Renal pelvis (tissue), 4 donors: ENCODE measurements around the gene NDOR1. TPM values are rescaled to one million over a fixed set of nuclear protein-coding genes. Genes with fewer than 3 reads are reported as not detected.
"Not testable (repeated sequence)": the region's sequence is repeated elsewhere in the genome, so short reads cannot be mapped to it uniquely, and the experiment has no call there.

Experiments used
- DNase-seq: peaks from one replicate; pipeline ENCODE4 v3.0.0-alpha.2; 2013
- polyA plus RNA-seq, 3 donors: library from polyadenylated mRNA; unstranded; fragments of 120-200 nt; gene quantifications; one replicate each; pipeline ENCODE4 v1.2.1, GENCODE V29; 2013; ENCODE audit not compliant: insufficient read length in 3 of 3

Gene NDOR1
- polyA plus RNA-seq, 3 donors = 13.3 to 18.9 (median 17.2) TPM

DNA sequence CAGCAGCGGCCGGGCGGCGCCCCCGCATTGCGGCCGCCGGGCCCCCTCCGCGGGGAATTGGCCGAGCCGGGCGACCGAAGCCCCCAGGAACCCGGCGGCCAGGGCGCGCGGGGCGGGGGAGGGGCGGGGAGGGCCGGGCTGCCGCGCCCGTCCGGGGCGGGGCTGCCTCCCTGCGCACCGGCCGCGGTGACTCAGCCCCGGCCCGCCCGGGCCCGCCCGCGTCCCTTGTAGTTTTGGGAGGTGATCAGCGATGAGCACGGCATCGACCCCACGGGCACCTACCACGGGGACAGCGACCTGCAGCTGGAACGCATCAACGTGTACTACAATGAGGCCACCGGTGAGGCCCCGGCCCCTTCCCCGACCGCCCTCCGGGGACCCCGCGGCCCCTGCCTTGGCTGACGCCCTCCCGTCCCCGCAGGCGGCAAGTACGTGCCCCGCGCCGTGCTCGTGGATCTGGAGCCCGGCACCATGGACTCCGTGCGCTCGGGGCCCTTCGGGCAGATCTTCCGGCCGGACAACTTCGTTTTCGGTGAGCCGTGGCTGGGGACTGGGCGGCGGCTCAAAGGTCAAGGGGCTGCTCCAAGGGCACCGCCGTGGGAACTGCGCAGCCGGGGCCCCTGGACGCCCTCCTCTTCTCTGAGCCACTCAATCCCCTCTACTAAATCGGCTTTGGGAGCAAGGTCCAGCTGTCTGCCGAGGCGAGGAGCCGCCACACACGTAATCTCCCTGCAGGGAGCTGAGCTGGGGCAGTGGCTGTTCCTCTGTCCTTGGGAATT is 36.2 kb downstream of the NDOR1 start:
- DNase-seq = no peak

DNA sequence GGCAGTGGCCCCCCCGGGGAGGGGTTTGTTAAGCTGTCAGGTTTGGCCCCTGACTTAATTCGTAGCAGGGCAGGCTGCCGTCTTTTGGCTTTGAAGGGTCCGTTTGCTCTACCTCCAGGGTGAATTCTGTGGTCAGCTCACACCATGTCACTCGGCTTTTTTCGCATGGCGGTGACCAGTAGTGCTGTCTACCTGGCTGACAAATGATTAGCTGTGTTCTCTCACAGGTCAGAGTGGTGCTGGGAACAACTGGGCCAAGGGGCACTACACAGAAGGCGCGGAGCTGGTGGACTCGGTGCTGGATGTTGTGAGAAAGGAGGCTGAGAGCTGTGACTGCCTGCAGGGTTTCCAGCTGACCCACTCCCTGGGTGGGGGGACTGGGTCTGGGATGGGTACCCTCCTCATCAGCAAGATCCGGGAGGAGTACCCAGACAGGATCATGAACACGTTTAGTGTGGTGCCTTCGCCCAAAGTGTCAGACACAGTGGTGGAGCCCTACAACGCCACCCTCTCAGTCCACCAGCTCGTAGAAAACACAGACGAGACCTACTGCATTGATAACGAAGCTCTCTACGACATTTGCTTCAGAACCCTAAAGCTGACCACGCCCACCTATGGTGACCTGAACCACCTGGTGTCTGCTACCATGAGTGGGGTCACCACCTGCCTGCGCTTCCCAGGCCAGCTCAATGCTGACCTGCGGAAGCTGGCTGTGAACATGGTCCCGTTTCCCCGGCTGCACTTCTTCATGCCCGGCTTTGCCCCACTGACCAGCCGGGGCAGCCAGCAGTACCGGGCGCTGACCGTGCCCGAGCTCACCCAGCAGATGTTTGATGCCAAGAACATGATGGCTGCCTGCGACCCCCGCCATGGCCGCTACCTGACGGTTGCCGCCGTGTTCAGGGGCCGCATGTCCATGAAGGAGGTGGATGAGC is 37.0 kb downstream of the NDOR1 start:
- DNase-seq = no peak

DNA sequence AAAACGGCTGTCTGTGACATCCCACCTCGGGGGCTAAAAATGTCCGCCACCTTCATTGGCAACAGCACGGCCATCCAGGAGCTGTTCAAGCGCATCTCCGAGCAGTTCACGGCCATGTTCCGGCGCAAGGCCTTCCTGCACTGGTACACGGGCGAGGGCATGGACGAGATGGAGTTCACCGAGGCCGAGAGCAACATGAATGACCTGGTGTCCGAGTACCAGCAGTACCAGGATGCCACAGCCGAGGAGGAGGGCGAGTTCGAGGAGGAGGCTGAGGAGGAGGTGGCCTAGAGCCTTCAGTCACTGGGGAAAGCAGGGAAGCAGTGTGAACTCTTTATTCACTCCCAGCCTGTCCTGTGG is 37.7 kb downstream of the NDOR1 start:
- not testable (repeated sequence) for DNase-seq

DNA sequence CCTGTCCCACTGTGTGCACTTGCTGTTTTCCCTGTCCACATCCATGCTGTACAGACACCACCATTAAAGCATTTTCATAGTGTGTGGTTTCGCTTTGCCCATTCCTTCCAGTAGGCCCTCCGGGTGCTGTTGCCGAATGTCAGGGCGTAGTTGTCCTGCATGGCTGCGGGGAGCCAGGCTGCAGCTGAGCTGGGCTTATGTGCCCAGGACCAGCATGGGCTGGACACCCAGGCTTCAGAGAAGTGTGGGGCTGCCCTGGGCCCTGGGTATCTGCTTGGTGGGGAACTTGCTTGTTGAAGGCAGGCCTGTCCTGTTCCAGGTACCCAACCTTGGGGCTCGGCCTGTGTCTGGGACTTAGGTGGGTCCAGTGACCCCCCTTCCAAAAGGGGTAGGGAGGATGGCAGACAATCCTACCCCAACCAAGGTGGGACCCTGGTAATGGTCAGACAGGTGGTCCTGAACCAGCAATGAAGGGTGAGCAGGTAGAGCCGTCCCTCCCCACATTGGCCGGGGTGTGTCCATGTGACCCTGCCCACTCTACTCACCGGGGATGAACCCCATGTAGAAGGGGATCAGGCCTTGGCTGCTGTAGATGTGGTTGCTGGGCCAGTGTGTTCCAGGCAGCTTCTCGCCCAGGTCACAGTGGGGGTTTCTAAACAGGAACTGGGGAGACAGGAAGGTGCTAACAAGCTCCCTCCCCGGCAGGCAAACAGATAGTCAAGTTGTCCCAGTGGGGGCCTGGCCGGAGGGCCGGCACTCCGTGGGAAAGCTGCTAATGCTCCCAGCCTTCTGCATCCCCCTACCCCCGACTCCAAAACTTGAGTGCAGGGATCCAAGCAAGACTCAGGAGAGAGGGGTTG is 38.4 kb downstream of the NDOR1 start:
- DNase-seq = no peak

DNA sequence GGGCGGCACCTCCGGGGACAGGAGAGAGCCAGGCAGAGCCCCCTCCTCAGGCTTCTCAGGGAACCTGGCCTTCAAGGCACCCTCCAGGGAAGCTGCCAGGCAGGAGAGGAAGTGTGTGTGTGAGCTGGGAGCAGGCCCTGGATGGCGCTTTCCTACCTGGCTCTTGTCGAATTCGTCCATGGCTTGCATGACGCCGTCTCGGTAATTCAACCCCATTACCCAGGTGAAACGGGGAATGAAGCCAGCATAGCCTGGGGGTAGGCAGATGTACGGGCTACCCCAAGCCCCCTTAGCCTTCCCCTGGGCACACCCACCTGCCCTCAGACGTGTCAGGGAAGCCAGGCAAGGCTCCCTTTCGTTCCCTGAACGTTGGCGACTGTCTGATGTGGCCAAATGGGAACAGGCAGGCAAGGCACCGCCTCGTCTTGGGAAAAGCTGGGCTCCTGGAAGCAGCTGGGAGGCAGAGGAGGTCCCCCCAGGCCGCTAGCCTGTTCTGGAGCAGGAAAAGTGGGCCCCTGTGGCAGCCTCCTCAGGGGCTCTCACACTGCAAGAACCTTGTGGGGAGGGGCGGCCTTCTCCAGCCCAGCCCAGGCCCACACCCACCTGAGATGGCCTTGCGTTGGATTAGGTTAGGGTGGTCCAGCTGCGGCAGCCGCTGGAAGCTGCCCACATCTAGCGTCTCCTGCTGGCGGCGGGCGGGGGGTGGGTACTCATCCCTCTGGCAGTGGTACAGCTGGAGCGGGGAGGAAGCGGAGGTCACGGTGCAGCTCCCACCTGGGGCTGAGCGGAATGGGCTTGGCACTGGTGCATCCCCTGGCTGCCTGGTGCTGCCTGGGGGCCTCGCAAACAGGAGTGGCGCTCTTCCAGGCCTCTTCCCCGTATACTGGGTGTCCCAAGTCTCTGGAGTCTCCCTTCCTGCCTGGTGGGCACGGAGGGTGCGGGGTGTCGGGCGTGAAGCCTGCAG is 39.3 kb downstream of the NDOR1 start:
- DNase-seq = no peak

DNA sequence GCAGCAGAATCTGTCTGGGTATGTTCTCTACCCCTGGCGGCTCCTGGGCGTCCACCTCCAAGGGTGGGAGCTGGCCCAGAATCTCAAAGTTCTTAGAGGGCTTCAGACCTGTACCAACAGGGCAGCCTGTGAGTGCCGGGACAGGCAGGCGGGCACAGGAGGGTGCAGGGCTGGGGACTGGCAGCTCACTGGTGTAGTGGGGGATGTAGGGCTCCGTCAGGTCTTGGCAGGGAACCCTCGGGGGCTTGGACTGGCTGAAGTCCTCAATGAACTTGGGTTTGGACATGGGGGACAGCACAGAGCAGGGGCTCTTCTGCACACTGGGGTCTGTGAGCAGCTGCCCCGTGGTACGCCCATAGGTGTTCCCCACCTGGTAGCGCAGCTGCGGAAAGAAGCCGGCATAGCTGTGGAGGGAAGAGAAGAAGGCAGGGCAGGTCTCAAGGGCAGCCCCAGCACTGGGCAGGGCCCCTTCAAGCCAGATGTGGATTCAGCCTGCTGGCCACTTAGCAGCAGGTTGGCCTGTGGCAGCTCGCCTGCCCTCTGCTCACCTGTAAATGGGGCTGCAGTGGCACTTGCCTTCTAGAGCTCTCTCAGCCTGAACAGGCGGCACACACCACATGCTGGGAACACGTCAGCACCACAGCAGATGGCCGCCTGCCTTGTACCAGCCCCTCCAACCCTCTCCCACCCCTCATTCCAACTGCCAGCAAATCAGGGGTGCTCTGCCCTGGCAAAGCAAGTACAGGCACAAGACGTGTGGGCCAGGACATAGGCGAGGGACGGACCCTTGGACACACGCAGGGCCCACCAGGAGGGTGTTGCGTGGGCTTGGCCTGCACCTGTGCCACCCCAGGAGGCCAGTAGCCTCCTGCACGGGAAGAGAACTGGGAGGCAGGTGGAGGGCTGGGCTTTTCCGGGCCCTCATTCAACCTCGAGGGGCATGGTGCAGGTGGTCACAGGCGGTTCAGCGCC is 40.2 kb downstream of the NDOR1 start:
- no peak for DNase-seq

DNA sequence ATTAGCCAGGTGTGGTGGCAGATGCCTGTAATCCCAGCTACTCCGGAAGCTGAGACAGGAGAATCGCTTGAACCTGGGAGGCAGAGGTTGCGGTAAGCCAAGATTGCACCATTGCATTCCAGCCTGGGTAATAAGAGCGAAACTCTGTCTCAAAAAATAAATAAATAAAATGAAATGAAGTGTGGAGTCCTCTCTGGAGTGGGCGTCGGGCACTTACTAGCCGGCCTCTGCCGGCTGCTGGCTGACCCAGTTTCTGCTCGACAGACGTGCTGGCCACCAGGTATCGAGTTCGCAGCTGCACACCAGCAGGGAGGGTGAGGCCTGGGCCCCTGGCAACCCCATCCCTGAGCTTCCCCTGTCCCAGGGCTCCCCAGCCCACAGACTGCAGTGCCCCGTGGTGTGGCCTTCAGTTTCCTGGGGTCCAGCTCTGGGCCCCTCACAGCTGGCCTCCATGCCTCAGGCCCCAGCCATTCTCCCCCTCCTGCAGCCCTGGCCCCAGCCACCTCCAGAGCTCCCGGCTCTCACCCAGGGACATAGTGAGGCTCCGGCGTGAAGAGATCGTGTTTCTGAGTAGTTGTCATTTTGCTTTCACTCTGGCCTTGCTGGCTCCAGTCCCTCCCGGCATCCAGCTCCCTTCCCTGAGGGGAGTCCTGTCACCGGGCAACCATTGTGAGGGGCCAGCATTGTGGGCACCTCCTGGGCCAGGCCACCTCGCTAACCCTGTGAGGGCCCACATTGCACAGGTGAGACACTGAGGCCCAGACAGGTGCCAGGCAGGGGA is 41.8 kb downstream of the NDOR1 start:
- DNase-seq = no peak

DNA sequence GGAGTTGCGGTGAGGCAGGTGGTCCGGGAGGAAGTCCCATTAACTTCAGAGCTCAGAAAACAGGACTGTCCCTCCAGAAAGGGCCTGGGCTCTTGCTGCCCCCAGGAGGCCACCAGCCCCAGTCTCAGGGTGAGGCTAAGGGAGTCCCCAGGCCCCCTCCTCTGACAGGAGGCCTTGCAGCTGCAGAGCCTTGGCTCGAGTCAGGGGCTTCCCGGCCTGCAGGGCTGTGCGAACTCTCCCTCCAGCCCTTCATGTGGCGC is 42.3 kb downstream of the NDOR1 start:
- no peak for DNase-seq

DNA sequence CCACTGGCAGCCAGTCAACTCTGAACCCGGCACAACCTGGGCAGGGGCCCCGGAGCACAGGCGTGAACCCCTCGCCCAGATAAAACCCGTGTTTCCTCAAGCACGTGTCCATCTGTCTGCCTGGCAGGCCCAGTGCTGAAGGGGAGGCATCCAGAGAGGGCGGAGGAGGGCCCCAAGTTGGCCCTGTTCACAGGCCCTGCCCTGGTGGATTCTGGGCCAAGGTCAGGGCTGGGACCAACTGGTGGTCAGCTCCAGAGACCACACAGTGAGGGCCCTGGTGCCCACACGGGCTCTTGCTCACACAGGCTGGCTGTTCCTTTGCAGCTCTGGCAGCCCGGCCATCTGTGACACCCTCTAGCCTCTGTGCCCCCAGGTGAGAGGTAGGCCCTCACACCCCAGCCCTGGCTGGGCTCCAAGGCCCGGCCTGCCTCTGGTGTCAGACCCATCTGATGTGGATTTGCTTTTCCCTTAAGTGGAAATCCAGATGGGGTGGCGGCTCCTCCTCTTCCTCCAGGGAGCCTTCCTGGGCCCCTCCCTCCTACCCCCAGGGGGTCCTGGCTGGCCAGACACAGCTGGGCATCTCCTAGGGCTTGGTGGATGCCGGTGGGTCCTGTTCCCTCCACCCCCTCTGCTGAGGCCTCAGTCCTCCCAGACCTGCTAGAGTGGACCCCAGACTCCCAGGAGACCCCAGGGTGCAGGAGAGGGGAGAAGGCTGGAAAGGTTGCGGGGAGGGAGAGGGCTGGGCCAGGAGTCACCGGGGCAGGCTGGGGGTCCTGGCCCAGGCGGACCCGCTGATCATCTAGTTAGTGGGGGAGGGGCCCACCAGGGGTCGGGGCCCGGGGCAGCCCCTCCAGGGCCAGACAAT is 45.1 kb downstream of the NDOR1 start:
- DNase-seq = no peak

DNA sequence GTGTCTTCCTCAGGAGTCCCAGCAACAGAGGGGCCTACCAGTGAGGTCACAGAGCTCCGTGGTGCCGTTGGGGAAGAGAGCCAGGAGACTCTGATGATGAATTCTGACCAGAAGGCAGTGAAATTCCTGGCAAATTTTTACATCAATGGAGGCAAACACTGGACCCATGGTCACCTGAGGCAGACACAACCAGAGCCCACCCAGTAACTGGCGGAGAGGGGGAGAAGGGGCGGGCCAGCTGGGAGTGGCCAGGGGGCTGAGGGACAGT is 45.6 kb downstream of the NDOR1 start, which contains the start of gene STPG3:
Gene STPG3, plus strand, starts transcription at position 93 of the 268 bp plus-strand sequence. Its CDS starts 1 bp downstream, at position 94.
- DNase-seq = no peak

DNA sequence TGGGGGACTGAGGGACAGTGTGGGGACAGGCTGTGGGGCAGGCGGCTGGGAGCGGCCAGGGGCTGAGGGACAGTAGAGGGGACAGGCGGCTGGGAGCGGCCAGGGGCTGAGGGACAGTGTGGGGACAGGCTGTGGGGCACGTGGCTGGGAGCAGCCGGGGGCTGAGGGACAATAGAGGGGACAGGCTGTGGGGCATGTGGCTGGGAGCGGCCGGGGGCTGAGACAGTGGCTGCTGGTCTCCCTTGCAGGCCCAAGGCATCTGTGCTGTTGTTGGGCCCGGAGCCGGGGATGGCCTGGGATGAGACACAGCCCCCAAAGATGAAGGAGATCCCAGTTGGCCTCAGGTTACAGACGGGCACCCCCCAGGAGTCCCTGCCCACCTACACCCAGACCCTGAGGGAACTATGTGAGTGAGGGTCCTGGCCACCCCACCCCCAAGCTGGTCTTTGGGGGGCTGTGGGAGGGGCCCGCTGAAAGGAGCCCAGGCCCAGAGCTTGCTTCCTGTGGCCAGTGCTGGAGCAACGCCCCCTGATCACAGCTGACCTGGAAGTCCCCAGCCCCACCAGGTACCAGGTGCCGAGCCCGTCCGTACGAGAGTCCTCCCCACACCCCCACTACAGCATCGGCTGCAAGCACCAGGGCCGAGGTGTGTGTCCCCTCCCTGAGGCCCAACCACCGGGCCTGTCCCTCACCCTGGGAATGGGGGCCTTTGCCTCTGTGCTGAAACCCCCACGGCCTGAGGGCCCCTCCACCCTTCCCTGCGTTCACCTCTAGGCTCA is 46.2 kb downstream of the NDOR1 start:
- DNase-seq = no peak

DNA sequence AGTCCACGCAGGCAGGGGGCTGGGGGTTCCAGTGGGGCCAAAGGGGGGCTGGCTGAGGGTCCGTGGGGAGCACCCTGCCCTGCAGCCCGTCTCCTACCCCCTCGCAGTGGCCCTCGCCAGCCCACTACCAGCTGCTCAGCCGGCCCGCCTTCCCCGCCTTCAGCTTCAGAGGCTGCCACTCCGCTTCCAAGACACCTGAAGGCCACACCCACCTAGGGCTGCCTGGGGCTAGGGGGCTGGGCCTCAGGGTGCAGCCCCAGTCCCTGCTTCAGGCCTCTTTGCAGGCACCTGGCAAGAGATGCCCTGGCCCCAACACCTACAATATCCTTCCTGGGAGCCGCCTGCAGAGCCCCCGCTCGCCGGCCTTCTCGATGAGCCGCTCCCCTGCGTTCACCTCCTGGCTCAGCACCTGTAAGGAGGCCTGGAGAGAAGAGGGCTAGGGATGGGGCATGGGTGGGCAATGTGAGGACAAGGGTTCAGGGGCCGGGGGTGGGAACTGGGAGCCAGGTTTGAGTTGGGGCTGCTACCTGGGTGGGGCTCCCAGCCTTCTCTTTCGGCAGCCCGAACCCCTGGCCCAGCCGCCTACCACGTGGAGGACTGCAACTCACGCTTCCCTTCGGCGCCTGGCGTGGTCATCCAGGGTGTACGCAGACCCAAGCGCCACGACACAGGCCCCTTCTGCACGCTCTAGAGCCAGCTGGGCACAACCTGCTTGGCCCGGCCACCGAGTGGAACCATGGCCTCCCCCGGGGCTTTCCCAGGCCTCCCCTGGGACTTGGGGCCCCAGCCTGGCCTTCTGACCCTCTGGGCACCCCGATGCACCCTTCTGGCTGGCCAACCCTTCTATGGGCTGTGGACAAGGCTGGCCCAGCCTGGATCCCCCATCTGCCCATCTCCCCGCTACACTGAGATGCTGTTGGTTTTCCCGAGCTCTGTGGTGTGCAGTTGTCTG is 47.3 kb downstream of the NDOR1 start:
- DNase-seq = no peak

DNA sequence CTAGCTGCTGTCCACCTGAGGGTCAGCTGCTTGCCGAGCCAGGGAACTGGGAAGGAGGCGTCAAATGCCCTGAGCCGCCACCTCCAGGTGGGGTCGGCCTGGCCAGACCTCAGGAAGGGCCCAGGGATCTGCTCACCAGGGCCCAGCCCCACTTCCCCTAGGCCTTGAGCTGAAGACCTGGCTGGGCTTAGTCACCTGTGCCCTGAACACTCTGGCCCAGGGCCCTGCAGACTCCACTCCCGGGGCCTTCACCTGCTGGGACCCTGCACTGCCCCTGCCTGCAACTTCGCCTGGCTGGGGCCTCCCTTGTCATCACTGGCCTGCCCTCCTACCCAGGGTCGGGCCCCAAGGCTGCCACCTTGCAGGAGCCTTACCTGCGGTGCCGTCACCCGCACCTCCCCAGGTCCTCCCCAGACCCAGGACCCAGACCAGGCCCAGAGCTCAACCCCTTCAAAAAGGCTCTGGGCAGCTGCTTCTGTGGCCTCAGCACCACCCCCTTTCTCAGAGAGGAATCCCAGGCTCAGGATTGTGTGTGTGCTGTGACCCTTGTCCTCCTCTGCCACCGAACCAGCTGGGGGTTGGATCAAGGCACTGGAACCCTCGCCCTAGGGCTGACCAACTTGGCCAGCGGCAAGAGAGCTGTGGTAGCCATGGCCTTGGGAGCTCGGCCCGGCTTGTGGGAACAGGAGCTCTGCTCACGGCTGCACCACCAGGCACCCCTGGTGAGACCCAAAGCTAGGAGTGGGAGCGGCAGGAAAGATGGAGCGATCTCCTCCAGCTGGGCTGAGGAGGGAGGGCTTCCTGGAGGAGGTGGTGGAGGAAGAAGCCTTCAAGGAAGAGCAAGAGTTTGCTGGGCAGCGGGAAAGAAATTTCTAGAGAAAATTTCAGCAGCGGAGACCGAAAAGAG is 48.5 kb downstream of the NDOR1 start:
- no peak for DNase-seq

DNA sequence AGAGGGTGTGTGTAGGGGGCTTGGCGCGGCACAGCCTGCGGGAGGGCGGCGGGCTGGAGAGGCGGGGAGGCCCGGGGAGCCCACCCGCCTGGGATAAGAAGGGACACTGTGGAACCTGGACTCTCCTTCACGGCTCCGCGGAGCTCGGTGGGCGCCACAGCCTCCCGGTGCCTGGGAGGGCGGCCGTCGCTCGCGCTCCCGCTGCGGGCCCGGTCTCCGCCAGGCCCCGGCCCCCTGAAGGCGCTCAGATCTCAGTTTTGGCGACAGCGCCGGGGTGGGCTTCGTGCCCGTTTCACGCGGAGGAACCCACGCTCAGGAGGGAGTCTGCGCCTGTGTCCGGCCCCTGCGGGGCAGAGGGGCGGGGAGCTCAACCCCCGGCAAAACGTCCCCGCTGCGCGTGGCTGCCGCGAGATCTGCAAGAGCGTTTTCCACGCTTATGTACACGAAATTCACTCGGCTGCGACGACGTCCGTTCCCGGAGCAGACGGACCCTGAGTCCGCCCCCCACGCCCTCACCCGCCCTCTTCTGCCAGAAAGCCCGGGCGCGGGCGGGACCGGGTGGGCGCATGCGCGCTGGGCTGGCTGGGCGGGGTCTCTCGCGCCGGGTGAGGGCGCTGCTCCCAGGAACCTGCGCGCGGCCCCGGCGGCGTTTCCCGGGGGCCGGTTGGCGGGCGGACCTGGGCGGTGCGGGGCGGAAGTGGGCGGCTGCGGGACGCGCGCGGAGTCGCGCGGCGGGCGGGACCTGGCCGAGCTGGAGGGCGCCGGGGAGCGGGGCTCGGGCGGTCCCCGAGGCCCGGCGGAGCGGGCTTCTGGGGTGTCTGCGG is 49.3 kb downstream of the NDOR1 start, which contains the start of gene NELFB:
Gene NELFB, plus strand, starts transcription at position 704 of the 824 bp plus-strand sequence.
- peak; percentile 88 for DNase-seq
